GM12878 (cell line): ENCODE results near the gene MRPL50.

Experiments used
- CTCF ChIP-seq, 3 experiments: IDR thresholded peaks in 2 of 3; conservative IDR thresholded peaks in 1 of 3; 2 replicates each; pipeline ENCODE4 v1.5.1; 2011; ENCODE audit warnings: low read depth in 3 of 3, low read length in 3 of 3, mild to moderate bottlenecking in 3 of 3, control low read depth in 2 of 3, moderate library complexity in 2 of 3, inconsistent platforms in 1 of 3, mixed read lengths in 1 of 3; ENCODE audit not compliant: control insufficient read depth in 2 of 3, insufficient read depth in 1 of 3; ENCODE audit errors: extremely low read depth in 1 of 3
- EZH2 ChIP-seq: IDR thresholded peaks from 2 replicates; pipeline ENCODE4 v1.6.1; 2012; ENCODE audit warnings: low read depth, mild to moderate bottlenecking, control low read depth, inconsistent platforms, low read length, borderline replicate concordance; ENCODE audit not compliant: control insufficient read depth
- FOXM1 ChIP-seq: IDR thresholded peaks from 2 replicates; pipeline ENCODE4 v1.6.1; 2012; ENCODE audit warnings: low read depth, mild to moderate bottlenecking, inconsistent platforms, low read length, moderate library complexity
- GATAD2B ChIP-seq: fragments of 450-650 bp; conservative IDR thresholded peaks from 2 replicates; pipeline ENCODE4 v1.6.1; 2017; ENCODE audit warnings: low read depth, mild to moderate bottlenecking, moderate library complexity
- MTA3 ChIP-seq: IDR thresholded peaks from 2 replicates; pipeline ENCODE4 v1.6.1; 2012; ENCODE audit warnings: low read length, inconsistent platforms, borderline replicate concordance
- PBX3 ChIP-seq: IDR thresholded peaks from 2 replicates; pipeline ENCODE4 v1.6.1; 2011; ENCODE audit warnings: mild to moderate bottlenecking, low read depth, low read length, moderate library complexity; ENCODE audit not compliant: insufficient replicate concordance
- RAD21 ChIP-seq: IDR thresholded peaks from 2 replicates; pipeline ENCODE4 v1.6.1; 2011; ENCODE audit warnings: mild to moderate bottlenecking, low read depth, low read length, moderate library complexity; ENCODE audit not compliant: insufficient read depth
- TCF12 ChIP-seq: IDR thresholded peaks from 2 replicates; pipeline ENCODE4 v1.6.1; 2011; ENCODE audit warnings: low read depth, mild to moderate bottlenecking, low read length

- TF ChIP-seq FOXM1 (no peak), MTA3 (no peak), RAD21 (no peak), TCF12 (no peak), CTCF (IDR thresholded peaks at IDR 0.05 in 2 of 3, conservative IDR thresholded peaks at IDR 0.05 in 1 of 3; ENCODE audit: control insufficient read depth in 2 of 3, extremely low read depth in 1 of 3, insufficient read depth in 1 of 3, low read depth in 3 of 3, low read length in 3 of 3) (no peak), GATAD2B (no peak), EZH2 (no peak), PBX3 (no peak)
These were observed 26.6 kb downstream of the MRPL50 start for GRCh38 chr9:101371813-101372212.
